ENCODE measurements around the gene PRKCZ. TPM values are rescaled to one million over a fixed set of nuclear protein-coding genes. Genes with fewer than 3 reads are reported as not detected.
A peak's percentile ranks its signal among the peaks of the same experiment; 100 is the strongest.

PRKCZ gene
- total RNA-seq, 1 experiment from 2014 or later = 36.0 TPM

DNA sequence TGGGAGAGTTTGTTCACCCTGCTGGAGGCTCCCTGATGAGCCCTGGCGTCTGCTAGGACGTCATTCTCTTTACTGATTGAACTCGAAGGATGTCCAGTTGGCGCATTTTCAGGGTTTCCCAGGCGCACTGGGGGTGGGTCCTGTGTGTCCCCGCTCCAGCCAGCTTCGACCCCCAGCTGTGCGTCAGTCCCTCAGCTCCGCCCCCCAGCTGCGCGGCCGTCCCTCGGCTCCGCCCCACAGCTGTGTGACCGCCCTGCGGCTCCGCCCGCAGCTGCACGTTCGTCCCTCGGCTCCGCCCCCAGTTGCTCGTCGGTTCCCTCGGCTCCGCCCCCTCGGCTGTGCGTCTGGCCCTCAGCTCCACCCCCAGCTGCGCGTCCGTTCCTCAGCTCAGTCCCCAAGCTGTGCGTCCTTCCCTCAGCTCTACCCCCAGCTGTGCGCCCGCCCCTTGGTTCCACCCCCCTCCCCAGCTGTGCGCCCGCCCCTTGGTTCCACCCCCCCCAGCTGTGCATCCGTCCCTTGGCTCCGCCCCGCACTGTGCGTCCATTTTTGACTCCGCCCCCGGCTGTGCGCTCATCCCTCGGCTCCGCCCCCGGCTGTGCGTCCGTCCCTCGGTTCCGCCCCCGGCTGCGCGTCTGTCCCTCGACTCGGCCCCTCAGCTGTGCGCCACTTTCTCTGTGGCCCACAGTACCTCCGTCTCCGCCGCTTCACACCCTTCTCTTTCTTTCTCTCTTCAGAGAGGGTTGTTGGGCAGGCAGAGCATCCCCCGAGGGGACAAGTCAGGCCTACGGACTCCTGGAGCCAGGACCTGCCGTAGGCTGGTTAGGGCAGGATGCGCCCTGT, 83.0 kb downstream of the PRKCZ start:
- H4K20me1 ChIP-seq (ENCODE audit: insufficient read depth) = 0 out of 2 replicates have a peak, but pooled peaks cover 8% of the 10 kb centered on the region
- no peaks in the 10 kb centered on the region for H3K9me3 ChIP-seq (ENCODE audit: insufficient read depth, low read depth)
- H3K9me2 ChIP-seq (ENCODE audit: insufficient read depth) = no peaks in the 10 kb centered on the region
- intact Hi-C loops (cut with micrococcal nuclease; ENCODE audit: unreplicated experiment) = no loop called here
- H2AFZ ChIP-seq = peak overlapping the region; percentile 66
- TF ChIP-seq, protein P1, sequence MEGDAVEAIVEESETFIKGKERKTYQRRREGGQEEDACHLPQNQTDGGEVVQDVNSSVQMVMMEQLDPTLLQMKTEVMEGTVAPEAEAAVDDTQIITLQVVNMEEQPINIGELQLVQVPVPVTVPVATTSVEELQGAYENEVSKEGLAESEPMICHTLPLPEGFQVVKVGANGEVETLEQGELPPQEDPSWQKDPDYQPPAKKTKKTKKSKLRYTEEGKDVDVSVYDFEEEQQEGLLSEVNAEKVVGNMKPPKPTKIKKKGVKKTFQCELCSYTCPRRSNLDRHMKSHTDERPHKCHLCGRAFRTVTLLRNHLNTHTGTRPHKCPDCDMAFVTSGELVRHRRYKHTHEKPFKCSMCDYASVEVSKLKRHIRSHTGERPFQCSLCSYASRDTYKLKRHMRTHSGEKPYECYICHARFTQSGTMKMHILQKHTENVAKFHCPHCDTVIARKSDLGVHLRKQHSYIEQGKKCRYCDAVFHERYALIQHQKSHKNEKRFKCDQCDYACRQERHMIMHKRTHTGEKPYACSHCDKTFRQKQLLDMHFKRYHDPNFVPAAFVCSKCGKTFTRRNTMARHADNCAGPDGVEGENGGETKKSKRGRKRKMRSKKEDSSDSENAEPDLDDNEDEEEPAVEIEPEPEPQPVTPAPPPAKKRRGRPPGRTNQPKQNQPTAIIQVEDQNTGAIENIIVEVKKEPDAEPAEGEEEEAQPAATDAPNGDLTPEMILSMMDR (conservative IDR thresholded peaks at IDR 0.05) = no peak
- TF ChIP-seq EZH2 (IDR thresholded peaks at IDR 0.05; ENCODE audit: low read depth) = no peak
- no TSS peak for BruUV-seq (replicated peaks)
- peaks cover 47% of the 10 kb centered on the region for H3K4me1 ChIP-seq (replicated peaks; ENCODE audit: insufficient read depth)
- H3K79me2 ChIP-seq (ENCODE audit: low read depth) = no peaks in the 10 kb centered on the region
- H3K27ac ChIP-seq = peak overlapping the region; percentile 67
- H3K36me3 ChIP-seq (ENCODE audit: low read depth) = no peaks in the 10 kb centered on the region
- peak overlapping the region; percentile 65 for H3K4me3 ChIP-seq
- DNase-seq = peak; percentile 77 to 97
- H3F3A ChIP-seq (ENCODE audit: insufficient read depth, low read depth) = peaks cover 53% of the 10 kb centered on the region
- H3K27me3 ChIP-seq (ENCODE audit: insufficient read depth, low read depth) = no peaks in the 10 kb centered on the region
- peak overlapping the region; percentile 99 for H3K4me2 ChIP-seq
- CTCF ChIA-PET = interaction anchor here (1.1 kb wide), 1 partner anchor 224 kb away, joined by 3 read pairs; no protein-coding TSS in a partner anchor
- POLR2A ChIA-PET (ENCODE audit: unreplicated experiment) = interaction anchor here (0.5 to 0.6 kb wide), 2 partner anchors 94 to 164 kb away, joined by 3 to 5 read pairs; no protein-coding TSS in a partner anchor

DNA sequence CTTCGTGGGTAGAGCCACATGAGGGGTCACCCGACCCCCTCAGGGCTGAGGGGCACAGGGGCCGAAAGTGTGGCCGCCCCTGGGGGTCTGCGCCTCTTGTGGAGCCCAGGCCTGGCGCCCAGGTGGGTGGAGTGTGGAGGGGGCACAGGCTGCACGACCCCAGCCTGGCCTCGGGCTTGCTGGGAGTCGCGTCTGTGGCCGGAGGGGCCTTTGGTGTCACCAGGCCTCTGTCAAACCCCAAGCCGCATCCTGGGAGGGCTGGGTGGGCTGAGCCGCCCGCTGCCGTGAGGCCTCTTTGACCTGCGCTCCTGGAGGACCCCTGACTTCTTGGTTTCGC, 83.6 kb downstream of the PRKCZ start:
- Histone ChIP-seq H3K79me2 (ENCODE audit: low read depth) (no peaks in the 10 kb centered on the region), H3K27ac (no peak overlapping the region), H3F3A (ENCODE audit: insufficient read depth, low read depth) (peaks cover 59% of the 10 kb centered on the region), H4K20me1 (ENCODE audit: insufficient read depth) (0 out of 2 replicates have a peak, but pooled peaks cover 8% of the 10 kb centered on the region), H3K27me3 (ENCODE audit: insufficient read depth, low read depth) (no peaks in the 10 kb centered on the region), H2AFZ (0 out of 2 replicates have a peak overlapping the region, but pooled peaks have one; percentile 35), H3K4me3 (peak overlapping the region; percentile 65; the same call in 1 of the 2 replicates), H3K4me1 (replicated peaks; ENCODE audit: insufficient read depth) (peaks cover 47% of the 10 kb centered on the region), H3K9me3 (ENCODE audit: insufficient read depth, low read depth) (no peaks in the 10 kb centered on the region), H3K36me3 (ENCODE audit: low read depth) (no peaks in the 10 kb centered on the region), H3K9me2 (ENCODE audit: insufficient read depth) (no peaks in the 10 kb centered on the region), H3K4me2 (peak overlapping the region; percentile 99)
- no peak for TF ChIP-seq EZH2 (IDR thresholded peaks at IDR 0.05; ENCODE audit: low read depth)
- TF ChIP-seq, protein P1 (conservative IDR thresholded peaks at IDR 0.05) = no peak
- intact Hi-C loops (cut with micrococcal nuclease; ENCODE audit: unreplicated experiment) = loop anchor here (2.0 kb wide), 2 partner anchors 83 to 215 kb away; partner anchors contain the start of genes PRKCZ and TMEM52
- no peak for DNase-seq
- CTCF ChIA-PET = no interaction called here
- TSS peak; percentile 36 for BruUV-seq (replicated peaks)
- POLR2A ChIA-PET (ENCODE audit: unreplicated experiment) = no interaction called here

DNA sequence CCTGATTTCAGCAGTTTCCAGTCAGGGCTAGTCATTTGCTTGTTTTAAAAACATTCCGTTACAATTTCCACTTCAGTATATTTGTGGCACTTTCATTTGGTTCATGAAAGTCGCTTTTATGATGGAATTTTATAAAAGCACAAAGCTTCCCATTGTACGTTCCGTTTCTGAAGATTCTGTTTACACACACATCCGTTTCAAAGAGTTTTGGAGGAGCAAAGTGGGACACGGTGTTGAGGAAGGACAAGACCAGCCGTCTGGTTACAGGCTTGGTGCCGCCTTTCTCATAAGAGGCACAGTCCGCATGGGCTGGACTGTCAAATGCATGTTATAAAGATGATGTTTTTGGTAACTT, 84.0 kb downstream of the PRKCZ start:
- H3K79me2 ChIP-seq (ENCODE audit: low read depth) = no peaks in the 10 kb centered on the region
- intact Hi-C loops (cut with micrococcal nuclease; ENCODE audit: unreplicated experiment) = loop anchor here (2.0 kb wide), 2 partner anchors 83 to 215 kb away; partner anchors contain the start of genes PRKCZ and TMEM52
- no TSS peak for BruUV-seq (replicated peaks)
- ChIA-PET CTCF (no interaction called here), POLR2A (ENCODE audit: unreplicated experiment) (no interaction called here)
- peak overlapping the region; percentile 60; the same call in 1 of the 2 replicates for H3K27ac ChIP-seq
- no peaks in the 10 kb centered on the region for H3K9me3 ChIP-seq (ENCODE audit: insufficient read depth, low read depth)
- no peaks in the 10 kb centered on the region for H3K36me3 ChIP-seq (ENCODE audit: low read depth)
- H3K9me2 ChIP-seq (ENCODE audit: insufficient read depth) = no peaks in the 10 kb centered on the region
- no peak overlapping the region for H3K4me2 ChIP-seq
- peaks cover 63% of the 10 kb centered on the region for H3F3A ChIP-seq (ENCODE audit: insufficient read depth, low read depth)
- DNase-seq = no peak
- 0 out of 2 replicates have a peak, but pooled peaks cover 8% of the 10 kb centered on the region for H4K20me1 ChIP-seq (ENCODE audit: insufficient read depth)
- H2AFZ ChIP-seq = no peak overlapping the region
- TF ChIP-seq, protein P1 (conservative IDR thresholded peaks at IDR 0.05) = no peak
- no peak for TF ChIP-seq EZH2 (IDR thresholded peaks at IDR 0.05; ENCODE audit: low read depth)
- no peaks in the 10 kb centered on the region for H3K27me3 ChIP-seq (ENCODE audit: insufficient read depth, low read depth)
- H3K4me3 ChIP-seq = no peak overlapping the region
- peaks cover 47% of the 10 kb centered on the region for H3K4me1 ChIP-seq (replicated peaks; ENCODE audit: insufficient read depth)

Data from PC-9 (cell line).